OCI-LY7 (cell line): ENCODE measurements around the gene KRT81.

Experiments used
- EZH2phosphoT487 ChIP-seq: fragments of 200-600 bp; sonication (generic); IDR thresholded peaks from 2 replicates; pipeline ENCODE4 v1.6.1; 2018; ENCODE audit warnings: low read depth, borderline replicate concordance, mild to moderate bottlenecking, mixed run types, antibody characterized with exemption, low read length, moderate library complexity, mixed read lengths
- TF ChIP-seq, protein P1 (sequence below): fragments of 200-600 bp; sonication (generic); conservative IDR thresholded peaks from 2 replicates; pipeline ENCODE4 v1.5.1; 2014; ENCODE audit warnings: mild to moderate bottlenecking, antibody characterized with exemption, low read length, moderate library complexity, mixed read lengths

DNA sequence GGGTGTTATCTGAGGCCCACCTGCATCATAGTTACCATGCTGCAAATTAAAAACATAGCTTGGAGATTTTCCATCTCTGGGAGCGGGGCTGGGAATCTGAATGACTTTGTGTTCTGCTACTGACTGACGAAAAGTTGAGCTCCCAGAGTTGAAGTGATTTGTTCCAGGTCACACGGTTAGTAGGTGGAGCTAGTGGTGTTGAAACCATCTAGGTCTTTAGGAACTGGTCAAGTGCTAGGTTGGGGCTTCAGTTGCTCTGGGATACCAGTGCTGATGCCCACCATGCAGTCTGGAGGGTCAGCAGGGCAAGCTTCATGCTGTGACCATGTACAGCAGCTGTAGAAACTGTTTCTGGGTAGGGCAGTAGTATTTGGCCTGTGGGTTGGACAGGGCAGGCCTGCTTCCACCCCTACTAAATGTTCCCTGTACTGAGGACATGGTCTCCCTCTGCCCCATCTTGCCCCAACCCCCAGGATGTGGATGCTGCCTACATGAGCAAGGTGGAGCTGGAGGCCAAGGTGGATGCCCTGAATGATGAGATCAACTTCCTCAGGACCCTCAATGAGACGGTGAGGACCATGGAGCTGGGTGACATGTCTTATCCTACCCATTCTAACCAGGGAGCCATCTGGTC lies 53.0 kb downstream of the KRT81 start:
- TF ChIP-seq, protein P1, sequence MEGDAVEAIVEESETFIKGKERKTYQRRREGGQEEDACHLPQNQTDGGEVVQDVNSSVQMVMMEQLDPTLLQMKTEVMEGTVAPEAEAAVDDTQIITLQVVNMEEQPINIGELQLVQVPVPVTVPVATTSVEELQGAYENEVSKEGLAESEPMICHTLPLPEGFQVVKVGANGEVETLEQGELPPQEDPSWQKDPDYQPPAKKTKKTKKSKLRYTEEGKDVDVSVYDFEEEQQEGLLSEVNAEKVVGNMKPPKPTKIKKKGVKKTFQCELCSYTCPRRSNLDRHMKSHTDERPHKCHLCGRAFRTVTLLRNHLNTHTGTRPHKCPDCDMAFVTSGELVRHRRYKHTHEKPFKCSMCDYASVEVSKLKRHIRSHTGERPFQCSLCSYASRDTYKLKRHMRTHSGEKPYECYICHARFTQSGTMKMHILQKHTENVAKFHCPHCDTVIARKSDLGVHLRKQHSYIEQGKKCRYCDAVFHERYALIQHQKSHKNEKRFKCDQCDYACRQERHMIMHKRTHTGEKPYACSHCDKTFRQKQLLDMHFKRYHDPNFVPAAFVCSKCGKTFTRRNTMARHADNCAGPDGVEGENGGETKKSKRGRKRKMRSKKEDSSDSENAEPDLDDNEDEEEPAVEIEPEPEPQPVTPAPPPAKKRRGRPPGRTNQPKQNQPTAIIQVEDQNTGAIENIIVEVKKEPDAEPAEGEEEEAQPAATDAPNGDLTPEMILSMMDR = no peak
- no peak for TF ChIP-seq EZH2phosphoT487
